DOHH2 (cell line): ENCODE measurements around the gene AANAT.

ENCODE experiments used
- H3F3A ChIP-seq: fragments of 200-600 bp; sonication (generic), shearing (Covaris generic); 2 replicates; pipeline ENCODE4 v1.6.0; 2016; ENCODE audit warnings: antibody characterized with exemption, mild to moderate bottlenecking; ENCODE audit not compliant: control insufficient read depth, insufficient read depth
- H3K27ac ChIP-seq: fragments of 200-600 bp; sonication (generic); 2 replicates; pipeline ENCODE4 v1.5.1; 2014; ENCODE audit warnings: low read depth, mild to moderate bottlenecking, low read length, moderate library complexity
- H3K27me3 ChIP-seq: fragments of 200-600 bp; sonication (generic); 2 replicates; pipeline ENCODE4 v1.6.1; 2014; ENCODE audit warnings: mild to moderate bottlenecking, low read length, mixed read lengths; ENCODE audit not compliant: control insufficient read depth
- H3K36me3 ChIP-seq: fragments of 200-600 bp; sonication (generic); 2 replicates; pipeline ENCODE4 v1.6.1; 2014; ENCODE audit warnings: mild to moderate bottlenecking, low read length, moderate library complexity, mixed read lengths; ENCODE audit not compliant: control insufficient read depth
- H3K4me1 ChIP-seq: fragments of 200-600 bp; sonication (generic); 2 replicates; pipeline ENCODE4 v1.6.1; 2014; ENCODE audit warnings: mild to moderate bottlenecking, low read length, mixed read lengths; ENCODE audit not compliant: control insufficient read depth
- H3K4me2 ChIP-seq: fragments of 200-600 bp; sonication (generic); 2 replicates; pipeline ENCODE4 v1.6.0; 2014; ENCODE audit warnings: mild to moderate bottlenecking, low read length, moderate library complexity
- H3K4me3 ChIP-seq: fragments of 200-600 bp; sonication (generic); 2 replicates; pipeline ENCODE4 v1.5.1; 2014; ENCODE audit warnings: mild to moderate bottlenecking, low read length, mixed read lengths
- H3K79me2 ChIP-seq: fragments of 200-600 bp; sonication (generic); 2 replicates; pipeline ENCODE4 v1.6.1; 2014; ENCODE audit warnings: mild to moderate bottlenecking, low read length, mixed read lengths; ENCODE audit not compliant: control insufficient read depth
- H3K9me2 ChIP-seq: fragments of 200-600 bp; sonication (generic); replicated peaks from 2 replicates; pipeline ENCODE4 v1.6.1; 2014; ENCODE audit warnings: mild to moderate bottlenecking, low read length, mixed read lengths; ENCODE audit not compliant: control insufficient read depth
- H3K9me3 ChIP-seq: fragments of 200-600 bp; sonication (generic); 2 replicates; pipeline ENCODE4 v1.6.1; 2014; ENCODE audit warnings: antibody characterized with exemption, low read length, mixed read lengths; ENCODE audit not compliant: control insufficient read depth, insufficient read depth
- H4K20me1 ChIP-seq: fragments of 200-600 bp; sonication (generic); 2 replicates; pipeline ENCODE4 v1.6.0; 2014; ENCODE audit warnings: low read depth, mild to moderate bottlenecking, antibody characterized with exemption, low read length, moderate library complexity; ENCODE audit not compliant: control insufficient read depth, insufficient read depth
- EZH2phosphoT487 ChIP-seq: fragments of 200-600 bp; sonication (generic); IDR thresholded peaks from 2 replicates; pipeline ENCODE4 v1.6.1; 2017; ENCODE audit warnings: borderline replicate concordance, mild to moderate bottlenecking, antibody characterized with exemption, low read length, moderate library complexity, mixed read lengths
- TF ChIP-seq, protein P1 (sequence below): fragments of 200-600 bp; sonication (generic); IDR thresholded peaks from one replicate; pipeline ENCODE4 v1.5.1; 2014; ENCODE audit warnings: antibody characterized with exemption, mild to moderate bottlenecking, low read depth, low read length; ENCODE audit not compliant: poor library complexity, severe bottlenecking

The AANAT gene

DNA sequence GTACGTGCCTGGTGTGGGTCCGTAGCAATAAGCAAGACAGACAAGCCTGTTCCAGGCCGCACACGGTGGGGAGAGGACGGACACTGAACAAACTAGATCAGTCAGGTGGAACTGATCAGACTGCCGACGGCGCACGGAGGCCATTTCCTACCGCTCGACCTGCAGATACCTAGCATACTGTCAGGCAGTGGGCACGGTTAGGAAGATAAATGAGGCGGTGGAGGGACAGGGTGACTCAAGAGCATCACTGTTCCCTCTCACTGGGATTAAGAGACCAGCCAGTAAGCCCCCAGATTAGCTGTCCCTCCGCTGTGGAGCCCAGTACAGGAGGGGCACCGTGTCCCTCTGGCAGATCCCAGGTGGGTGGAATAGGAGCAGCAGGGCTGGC is 4.8 kb downstream of the AANAT start:
- TF ChIP-seq, protein P1, sequence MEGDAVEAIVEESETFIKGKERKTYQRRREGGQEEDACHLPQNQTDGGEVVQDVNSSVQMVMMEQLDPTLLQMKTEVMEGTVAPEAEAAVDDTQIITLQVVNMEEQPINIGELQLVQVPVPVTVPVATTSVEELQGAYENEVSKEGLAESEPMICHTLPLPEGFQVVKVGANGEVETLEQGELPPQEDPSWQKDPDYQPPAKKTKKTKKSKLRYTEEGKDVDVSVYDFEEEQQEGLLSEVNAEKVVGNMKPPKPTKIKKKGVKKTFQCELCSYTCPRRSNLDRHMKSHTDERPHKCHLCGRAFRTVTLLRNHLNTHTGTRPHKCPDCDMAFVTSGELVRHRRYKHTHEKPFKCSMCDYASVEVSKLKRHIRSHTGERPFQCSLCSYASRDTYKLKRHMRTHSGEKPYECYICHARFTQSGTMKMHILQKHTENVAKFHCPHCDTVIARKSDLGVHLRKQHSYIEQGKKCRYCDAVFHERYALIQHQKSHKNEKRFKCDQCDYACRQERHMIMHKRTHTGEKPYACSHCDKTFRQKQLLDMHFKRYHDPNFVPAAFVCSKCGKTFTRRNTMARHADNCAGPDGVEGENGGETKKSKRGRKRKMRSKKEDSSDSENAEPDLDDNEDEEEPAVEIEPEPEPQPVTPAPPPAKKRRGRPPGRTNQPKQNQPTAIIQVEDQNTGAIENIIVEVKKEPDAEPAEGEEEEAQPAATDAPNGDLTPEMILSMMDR, result no peak
- no peak for TF ChIP-seq EZH2phosphoT487
- H3K27me3 ChIP-seq, result no peaks in the 10 kb centered on the region
- H3K4me1 ChIP-seq, result no peaks in the 10 kb centered on the region
- H3K27ac ChIP-seq, result no peak overlapping the region
- no peaks in the 10 kb centered on the region for H3K79me2 ChIP-seq
- no peaks in the 10 kb centered on the region for H3K9me3 ChIP-seq
- H3K4me3 ChIP-seq, result no peak overlapping the region
- no peaks in the 10 kb centered on the region for H4K20me1 ChIP-seq
- no peak overlapping the region for H3K4me2 ChIP-seq
- peaks cover 44% of the 10 kb centered on the region for H3K36me3 ChIP-seq
- H3F3A ChIP-seq, result no peaks in the 10 kb centered on the region
- no peaks in the 10 kb centered on the region for H3K9me2 ChIP-seq

- H3K27me3 ChIP-seq, result no peaks in the 10 kb centered on the region
- no peaks in the 10 kb centered on the region for H4K20me1 ChIP-seq
- H3K4me2 ChIP-seq, result no peak overlapping the region
- TF ChIP-seq EZH2phosphoT487, result no peak
- TF ChIP-seq, protein P1, result no peak
- no peaks in the 10 kb centered on the region for H3K4me1 ChIP-seq
- H3K36me3 ChIP-seq, result peaks cover 44% of the 10 kb centered on the region
- H3K9me2 ChIP-seq, result no peaks in the 10 kb centered on the region
- no peak overlapping the region for H3K4me3 ChIP-seq
- H3K79me2 ChIP-seq, result no peaks in the 10 kb centered on the region
- H3K27ac ChIP-seq, result no peak overlapping the region
- H3K9me3 ChIP-seq, result no peaks in the 10 kb centered on the region
- no peaks in the 10 kb centered on the region for H3F3A ChIP-seq
These were observed 5.3 kb downstream of the AANAT start for GRCh38 chr17:76472726-76473125.

DNA sequence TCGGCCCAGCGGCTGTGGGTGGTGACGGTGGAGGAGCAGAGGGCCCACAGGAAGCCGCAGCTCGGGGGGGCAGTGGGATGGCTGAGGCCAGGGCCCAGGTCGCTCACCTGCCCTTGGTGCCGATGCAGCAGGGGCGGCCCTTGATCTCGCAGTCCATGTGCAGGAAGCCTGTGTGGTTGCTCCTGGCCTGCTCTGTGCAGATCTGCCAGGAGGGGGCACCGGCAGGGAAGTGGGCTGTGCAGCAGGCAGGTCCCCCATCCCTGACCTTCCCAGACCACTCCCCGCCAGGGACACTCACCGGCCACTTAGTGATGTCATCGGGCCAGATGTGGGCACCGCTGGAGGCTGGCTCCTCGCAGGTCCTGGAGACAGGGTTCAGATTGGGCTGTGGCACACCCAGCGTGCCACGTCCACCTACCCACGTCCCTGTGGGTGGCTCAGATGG is 6.2 kb downstream of the AANAT start:
- no peaks in the 10 kb centered on the region for H3K27me3 ChIP-seq
- H3K9me3 ChIP-seq, result no peaks in the 10 kb centered on the region
- H3K4me3 ChIP-seq, result no peak overlapping the region
- no peaks in the 10 kb centered on the region for H3K79me2 ChIP-seq
- no peaks in the 10 kb centered on the region for H3K9me2 ChIP-seq
- no peaks in the 10 kb centered on the region for H4K20me1 ChIP-seq
- no peak for TF ChIP-seq EZH2phosphoT487
- TF ChIP-seq, protein P1, result peak; percentile 69
- H3F3A ChIP-seq, result no peaks in the 10 kb centered on the region
- no peaks in the 10 kb centered on the region for H3K4me1 ChIP-seq
- peaks cover 51% of the 10 kb centered on the region for H3K36me3 ChIP-seq
- no peak overlapping the region for H3K4me2 ChIP-seq
- no peak overlapping the region for H3K27ac ChIP-seq
